Measurements from ENCODE around the gene CD68. TPM values are rescaled to one million over a fixed set of nuclear protein-coding genes. Genes with fewer than 3 reads are reported as not detected.
"Not testable (repeated sequence)": the region's sequence is repeated elsewhere in the genome, so short reads cannot be mapped to it uniquely, and the experiment has no call there.

Gene CD68
- total RNA-seq, 1 donor from 2014 or later: 1.2 TPM

GRCh38 chr17:7589891-7590691 lies 10.7 kb downstream of the CD68 start, which contains the start of gene SOX15:
Gene SOX15, minus strand, starts transcription at chr17:7590094. Its CDS starts 418 bp downstream, at chr17:7589676.
- no peaks in the 10 kb centered on the region for H3K27me3 Mint-ChIP-seq (ENCODE audit: low read depth)
- peaks cover 37% of the 10 kb centered on the region for H3K4me1 Mint-ChIP-seq (ENCODE audit: low read depth)
- no peaks in the 10 kb centered on the region for H3K9me3 Mint-ChIP-seq (ENCODE audit: low read depth)
- H3K4me3 Mint-ChIP-seq (ENCODE audit: unreplicated experiment): no peak within 1 kb of the TSS
- peak within 1 kb of the TSS; percentile 95 for H3K27ac Mint-ChIP-seq (ENCODE audit: unreplicated experiment)
- TF ChIP-seq CTCF (IDR thresholded peaks at IDR 0.05): no peak
- DNase-seq (ENCODE audit: low spot score): no peak
- peaks cover 33% of the 10 kb centered on the region for H3K36me3 Mint-ChIP-seq (ENCODE audit: low read depth)

GRCh38 chr17:7590743-7591142 lies 11.3 kb downstream of the CD68 start:
- no peaks in the 10 kb centered on the region for H3K27me3 Mint-ChIP-seq (ENCODE audit: low read depth)
- no peaks in the 10 kb centered on the region for H3K9me3 Mint-ChIP-seq (ENCODE audit: low read depth)
- peak overlapping the region; percentile 95 for H3K27ac Mint-ChIP-seq (ENCODE audit: unreplicated experiment)
- H3K4me3 Mint-ChIP-seq (ENCODE audit: unreplicated experiment): no peak overlapping the region
- DNase-seq (ENCODE audit: low spot score): no peak
- peaks cover 39% of the 10 kb centered on the region for H3K36me3 Mint-ChIP-seq (ENCODE audit: low read depth)
- peaks cover 32% of the 10 kb centered on the region for H3K4me1 Mint-ChIP-seq (ENCODE audit: low read depth)
- no peak for TF ChIP-seq CTCF (IDR thresholded peaks at IDR 0.05)

- H3K36me3 Mint-ChIP-seq (ENCODE audit: low read depth): peaks cover 41% of the 10 kb centered on the region
These were observed 12.2 kb downstream of the CD68 start for GRCh38 chr17:7591596-7591995.

GRCh38 chr17:7592422-7593021 lies 13.1 kb downstream of the CD68 start:
- Mint-ChIP-seq H3K9me3 (ENCODE audit: low read depth) (no peaks in the 10 kb centered on the region), H3K36me3 (ENCODE audit: low read depth) (peaks cover 39% of the 10 kb centered on the region), H3K27me3 (ENCODE audit: low read depth) (no peaks in the 10 kb centered on the region), H3K4me1 (ENCODE audit: low read depth) (peaks cover 26% of the 10 kb centered on the region), H3K4me3 (ENCODE audit: unreplicated experiment) (no peak overlapping the region), H3K27ac (ENCODE audit: unreplicated experiment) (peak overlapping the region; percentile 5)
- TF ChIP-seq CTCF (IDR thresholded peaks at IDR 0.05): no peak
- DNase-seq (ENCODE audit: low spot score): no peak

More at GRCh38 chr17:7591596-7591995, 12.2 kb downstream of the CD68 start:
- no peak for TF ChIP-seq CTCF (IDR thresholded peaks at IDR 0.05)
- Mint-ChIP-seq H3K9me3 (ENCODE audit: low read depth) (no peaks in the 10 kb centered on the region), H3K4me1 (ENCODE audit: low read depth) (peaks cover 32% of the 10 kb centered on the region), H3K27ac (ENCODE audit: unreplicated experiment) (peak overlapping the region; percentile 95), H3K4me3 (ENCODE audit: unreplicated experiment) (no peak overlapping the region), H3K27me3 (ENCODE audit: low read depth) (no peaks in the 10 kb centered on the region)
- no peak for DNase-seq (ENCODE audit: low spot score)

DNA sequence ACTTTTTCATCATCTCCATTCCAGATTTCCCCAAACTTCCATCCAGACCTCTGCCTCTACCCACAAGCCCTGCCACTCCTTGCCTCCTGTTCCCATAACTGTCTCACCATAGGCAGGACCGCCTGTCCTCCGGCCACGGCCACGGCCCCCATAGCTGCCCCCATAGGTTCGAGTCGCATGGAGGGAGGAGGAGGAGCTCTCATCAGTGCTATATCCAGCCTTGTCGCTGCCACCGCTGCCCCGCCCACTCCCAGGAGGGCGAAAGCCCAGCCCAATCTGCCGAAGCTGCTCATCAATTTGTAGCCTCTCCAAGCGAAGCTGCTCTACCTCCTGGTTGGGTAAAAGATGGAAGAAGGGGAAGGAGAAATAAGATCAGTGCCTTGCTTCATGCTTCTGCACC lies 13.9 kb downstream of the CD68 start:
- no peaks in the 10 kb centered on the region for H3K9me3 Mint-ChIP-seq (ENCODE audit: low read depth)
- H3K27ac Mint-ChIP-seq (ENCODE audit: unreplicated experiment): peak overlapping the region; percentile 73
- peaks cover 19% of the 10 kb centered on the region for H3K4me1 Mint-ChIP-seq (ENCODE audit: low read depth)
- TF ChIP-seq CTCF (IDR thresholded peaks at IDR 0.05): no peak
- no peak overlapping the region for H3K4me3 Mint-ChIP-seq (ENCODE audit: unreplicated experiment)
- DNase-seq (ENCODE audit: low spot score): no peak
- H3K36me3 Mint-ChIP-seq (ENCODE audit: low read depth): peaks cover 36% of the 10 kb centered on the region
- no peaks in the 10 kb centered on the region for H3K27me3 Mint-ChIP-seq (ENCODE audit: low read depth)

GRCh38 chr17:7597561-7597960 lies 18.1 kb downstream of the CD68 start:
- not testable (repeated sequence) for H3K9me3 Mint-ChIP-seq (ENCODE audit: low read depth); H3K27me3 Mint-ChIP-seq (ENCODE audit: low read depth); DNase-seq (ENCODE audit: low spot score); H3K4me1 Mint-ChIP-seq (ENCODE audit: low read depth); H3K27ac Mint-ChIP-seq (ENCODE audit: unreplicated experiment); H3K4me3 Mint-ChIP-seq (ENCODE audit: unreplicated experiment)
- H3K36me3 Mint-ChIP-seq (ENCODE audit: low read depth): peaks cover 49% of the 10 kb centered on the region

All from chondrocyte (in vitro differentiated cells).